Measurements from ENCODE around the gene PLEKHM2.

PLEKHM2 gene

GRCh38 chr1:15676010-15676409, 8.1 kb upstream of the PLEKHM2 start:
- H3K9ac ChIP-seq (ENCODE audit: low read depth, low read length), result no peak overlapping the region
- TF ChIP-seq EZH2 (IDR thresholded peaks at IDR 0.05; ENCODE audit: borderline replicate concordance, low read depth, low read length, severe bottlenecking), result no peak
- TF ChIP-seq, protein P1, sequence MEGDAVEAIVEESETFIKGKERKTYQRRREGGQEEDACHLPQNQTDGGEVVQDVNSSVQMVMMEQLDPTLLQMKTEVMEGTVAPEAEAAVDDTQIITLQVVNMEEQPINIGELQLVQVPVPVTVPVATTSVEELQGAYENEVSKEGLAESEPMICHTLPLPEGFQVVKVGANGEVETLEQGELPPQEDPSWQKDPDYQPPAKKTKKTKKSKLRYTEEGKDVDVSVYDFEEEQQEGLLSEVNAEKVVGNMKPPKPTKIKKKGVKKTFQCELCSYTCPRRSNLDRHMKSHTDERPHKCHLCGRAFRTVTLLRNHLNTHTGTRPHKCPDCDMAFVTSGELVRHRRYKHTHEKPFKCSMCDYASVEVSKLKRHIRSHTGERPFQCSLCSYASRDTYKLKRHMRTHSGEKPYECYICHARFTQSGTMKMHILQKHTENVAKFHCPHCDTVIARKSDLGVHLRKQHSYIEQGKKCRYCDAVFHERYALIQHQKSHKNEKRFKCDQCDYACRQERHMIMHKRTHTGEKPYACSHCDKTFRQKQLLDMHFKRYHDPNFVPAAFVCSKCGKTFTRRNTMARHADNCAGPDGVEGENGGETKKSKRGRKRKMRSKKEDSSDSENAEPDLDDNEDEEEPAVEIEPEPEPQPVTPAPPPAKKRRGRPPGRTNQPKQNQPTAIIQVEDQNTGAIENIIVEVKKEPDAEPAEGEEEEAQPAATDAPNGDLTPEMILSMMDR (IDR thresholded peaks at IDR 0.05; ENCODE audit: borderline replicate concordance, extremely low read depth, low read length, poor library complexity, severe bottlenecking), result no peak
- ATAC-seq (ENCODE audit: insufficient read depth, low read depth), result no peak

DNA sequence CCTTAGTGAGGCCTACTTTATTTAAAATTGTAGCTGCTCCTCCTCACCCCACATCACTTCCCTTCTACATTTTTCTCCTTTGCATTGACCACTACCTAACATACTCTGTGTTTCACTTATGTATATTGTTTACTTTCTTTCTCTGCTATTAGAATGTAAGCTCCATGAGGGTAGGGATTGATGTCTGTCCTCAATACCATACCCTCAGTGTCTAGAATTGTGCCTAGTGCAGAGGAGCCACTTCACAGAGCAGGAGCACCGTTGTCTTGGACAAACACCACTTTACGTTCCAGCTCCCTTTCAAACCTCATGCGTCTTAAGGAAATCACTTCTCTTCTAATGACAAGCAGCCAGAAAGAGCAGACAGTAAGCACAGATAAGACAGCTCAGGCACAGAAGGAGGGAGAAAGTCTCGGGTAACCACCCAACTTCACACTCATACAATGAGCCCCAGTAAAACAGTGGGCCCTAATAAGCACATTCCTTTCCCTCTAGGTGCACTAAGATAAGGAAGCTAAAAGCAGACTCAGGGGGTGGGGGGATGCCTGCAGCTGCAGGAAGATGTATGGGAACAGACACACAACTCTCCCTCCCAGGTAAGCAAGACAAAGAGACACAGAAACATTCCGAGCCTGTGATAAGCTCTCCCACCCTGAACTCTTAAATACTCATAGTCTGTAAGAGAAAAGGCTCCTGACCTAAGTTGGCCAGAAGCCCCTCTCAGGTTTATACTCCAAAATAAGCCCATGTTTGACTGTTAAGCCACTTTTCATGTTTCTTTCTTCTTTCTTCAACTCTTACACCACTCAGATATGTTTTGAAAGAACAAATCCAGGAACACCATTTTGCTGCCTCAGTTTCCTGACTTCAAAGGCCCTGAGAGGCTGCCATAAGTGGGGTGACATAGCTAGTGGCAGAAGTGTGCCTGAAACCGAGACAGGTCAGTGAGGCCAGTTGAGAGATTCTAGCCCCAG, 7.1 kb upstream of the PLEKHM2 start:
- Histone ChIP-seq H3K4me2 (ENCODE audit: insufficient read depth, low read length) (no peak overlapping the region), H3K79me2 (ENCODE audit: insufficient read depth, low read length) (no peaks in the 10 kb centered on the region), H3K27ac (ENCODE audit: low read length) (no peak overlapping the region), H3K9me3 (ENCODE audit: insufficient read depth, low read length, severe bottlenecking) (no peaks in the 10 kb centered on the region), H4K20me1 (ENCODE audit: insufficient read depth, low read length) (no peaks in the 10 kb centered on the region), H2AFZ (ENCODE audit: low read depth, low read length) (no peak overlapping the region), H3K36me3 (ENCODE audit: insufficient read depth, low read length) (no peaks in the 10 kb centered on the region), H3K27me3 (ENCODE audit: insufficient read depth, low read length, poor library complexity) (no peaks in the 10 kb centered on the region), H3K4me3 (ENCODE audit: low read depth in 1 of 2, low read length in 2 of 2) (no peak overlapping the region), H3K4me1 (ENCODE audit: insufficient read depth, low read length) (no peaks in the 10 kb centered on the region), H3K9ac (ENCODE audit: low read depth, low read length) (no peak overlapping the region)
- DNase-seq, result no peak
- ATAC-seq (ENCODE audit: insufficient read depth, low read depth), result no peak
- no peak for TF ChIP-seq EZH2 (IDR thresholded peaks at IDR 0.05; ENCODE audit: borderline replicate concordance, low read depth, low read length, severe bottlenecking)
- TF ChIP-seq, protein P1 (IDR thresholded peaks at IDR 0.05; ENCODE audit: borderline replicate concordance, extremely low read depth, low read length, poor library complexity, severe bottlenecking), result no peak

More at GRCh38 chr1:15676010-15676409, 8.1 kb upstream of the PLEKHM2 start:
- H2AFZ ChIP-seq (ENCODE audit: low read depth, low read length), result no peak overlapping the region
- no peak overlapping the region for H3K27ac ChIP-seq (ENCODE audit: low read length)
- H3K4me1 ChIP-seq (ENCODE audit: insufficient read depth, low read length), result no peaks in the 10 kb centered on the region
- H3K36me3 ChIP-seq (ENCODE audit: insufficient read depth, low read length), result no peaks in the 10 kb centered on the region
- no peaks in the 10 kb centered on the region for H4K20me1 ChIP-seq (ENCODE audit: insufficient read depth, low read length)
- no peaks in the 10 kb centered on the region for H3K79me2 ChIP-seq (ENCODE audit: insufficient read depth, low read length)
- H3K9me3 ChIP-seq (ENCODE audit: insufficient read depth, low read length, severe bottlenecking), result no peaks in the 10 kb centered on the region
- H3K4me2 ChIP-seq (ENCODE audit: insufficient read depth, low read length), result no peak overlapping the region
- no peak for DNase-seq
- no peaks in the 10 kb centered on the region for H3K27me3 ChIP-seq (ENCODE audit: insufficient read depth, low read length, poor library complexity)
- H3K4me3 ChIP-seq (ENCODE audit: low read depth in 1 of 2, low read length in 2 of 2), result no peak overlapping the region

DNA sequence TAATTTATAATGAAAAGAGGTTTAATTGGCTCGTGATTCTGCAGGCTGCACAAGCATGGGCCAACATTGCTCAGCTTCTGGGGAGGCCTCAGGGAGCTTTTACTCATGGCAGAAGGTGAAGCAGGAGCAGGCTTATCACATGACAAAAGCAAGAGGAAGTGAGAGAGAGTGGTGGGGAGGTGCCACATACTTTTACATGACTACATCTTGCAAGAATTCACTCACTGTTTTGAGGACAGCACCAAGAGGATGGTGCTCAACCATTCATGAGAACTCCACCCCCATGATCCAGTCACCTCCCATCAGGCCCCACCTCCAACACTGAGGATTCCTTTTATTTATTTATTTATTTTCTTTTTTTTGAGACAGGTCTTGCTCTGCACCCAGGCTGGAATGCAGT, 5.5 kb upstream of the PLEKHM2 start:
- Histone ChIP-seq H3K4me2 (ENCODE audit: insufficient read depth, low read length) (no peak overlapping the region), H3K27ac (ENCODE audit: low read length) (no peak overlapping the region), H3K27me3 (ENCODE audit: insufficient read depth, low read length, poor library complexity) (no peaks in the 10 kb centered on the region), H3K4me1 (ENCODE audit: insufficient read depth, low read length) (peaks cover 3% of the 10 kb centered on the region), H3K4me3 (ENCODE audit: low read depth in 1 of 2, low read length in 2 of 2) (no peak overlapping the region), H4K20me1 (ENCODE audit: insufficient read depth, low read length) (no peaks in the 10 kb centered on the region), H3K36me3 (ENCODE audit: insufficient read depth, low read length) (no peaks in the 10 kb centered on the region), H3K9me3 (ENCODE audit: insufficient read depth, low read length, severe bottlenecking) (no peaks in the 10 kb centered on the region), H3K79me2 (ENCODE audit: insufficient read depth, low read length) (peaks cover under 1% of the 10 kb centered on the region), H3K9ac (ENCODE audit: low read depth, low read length) (no peak overlapping the region), H2AFZ (ENCODE audit: low read depth, low read length) (no peak overlapping the region)
- no peak for TF ChIP-seq EZH2 (IDR thresholded peaks at IDR 0.05; ENCODE audit: borderline replicate concordance, low read depth, low read length, severe bottlenecking)
- TF ChIP-seq, protein P1 (IDR thresholded peaks at IDR 0.05; ENCODE audit: borderline replicate concordance, extremely low read depth, low read length, poor library complexity, severe bottlenecking), result no peak
- DNase-seq (no peak), ATAC-seq (ENCODE audit: insufficient read depth, low read depth) (no peak)

Data from DND-41 (cell line).